Activated naive CD4-positive, alpha-beta T cell treated with anti-CD3 and anti-CD28 coated beads, Interleukin-2, amount 10 ng/mL, durations not matched to agents 7 days and 5 days (primary cell): ENCODE results near the gene BASP1.
"Not testable (repeated sequence)": the region's sequence is repeated elsewhere in the genome, so short reads cannot be mapped to it uniquely, and the experiment has no call there.

Experiments
- CTCF ChIA-PET: fragments of 350-600 bp; sonication (Branson Sonifier 250); formaldehyde crosslinking; loops from one replicate; lab custom pipeline; 2021; ENCODE audit warnings: antibody characterized with exemption; lab: Charles Lee
- DNase-seq: peaks from one replicate; pipeline ENCODE4 v3.0.0-alpha.2; 2020
- H3K27ac Mint-ChIP-seq: one replicate; pipeline ENCODE4 v1.8.0; 2021; ENCODE audit warnings: mild to moderate bottlenecking, moderate library complexity, mixed read lengths
- H3K27me3 Mint-ChIP-seq: one replicate; pipeline ENCODE4 v1.8.0; 2021; ENCODE audit warnings: mild to moderate bottlenecking, mixed read lengths
- H3K36me3 Mint-ChIP-seq: one replicate; pipeline ENCODE4 v1.8.0; 2021; ENCODE audit warnings: mixed read lengths
- H3K4me1 Mint-ChIP-seq: one replicate; pipeline ENCODE4 v1.8.0; 2021; ENCODE audit warnings: mixed read lengths
- H3K4me3 Mint-ChIP-seq: one replicate; pipeline ENCODE4 v1.8.0; 2021; ENCODE audit warnings: mild to moderate bottlenecking, moderate library complexity, mixed read lengths
- H3K9me3 Mint-ChIP-seq: one replicate; pipeline ENCODE4 v1.8.0; 2021; ENCODE audit warnings: mixed read lengths

Gene BASP1

DNA sequence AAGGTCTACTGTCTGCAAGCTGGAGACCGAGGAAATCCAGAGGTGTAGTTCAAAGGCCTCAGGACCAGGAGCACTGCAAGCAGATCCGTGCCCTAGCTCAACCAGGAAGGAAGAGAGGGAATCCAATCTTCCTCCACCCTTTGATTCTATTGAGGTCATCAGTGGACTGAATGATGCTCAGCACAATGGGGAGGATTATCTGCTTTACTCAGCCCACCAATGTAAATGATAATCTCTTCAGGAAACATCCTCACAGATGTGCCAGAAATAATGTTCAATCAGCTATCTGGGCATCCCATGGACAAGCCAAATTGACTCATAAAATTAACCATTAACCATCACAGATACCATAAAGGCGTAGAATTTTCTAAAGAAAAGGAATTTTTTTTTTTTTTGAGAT lies 92.0 kb downstream of the BASP1 start:
- Mint-ChIP-seq H3K9me3 (peaks cover 6% of the 10 kb centered on the region), H3K4me3 (no peak overlapping the region), H3K4me1 (no peaks in the 10 kb centered on the region), H3K27me3 (no peaks in the 10 kb centered on the region), H3K36me3 (no peaks in the 10 kb centered on the region), H3K27ac (no peak overlapping the region)
- CTCF ChIA-PET = no interaction called here
- no peak for DNase-seq

- CTCF ChIA-PET, H3K4me1 Mint-ChIP-seq, H3K9me3 Mint-ChIP-seq, H3K36me3 Mint-ChIP-seq, H3K27ac Mint-ChIP-seq, H3K27me3 Mint-ChIP-seq, DNase-seq, H3K4me3 Mint-ChIP-seq: not testable (repeated sequence)
Measured at GRCh38 chr5:17310502-17310901, 93.1 kb downstream of the BASP1 start.

DNA sequence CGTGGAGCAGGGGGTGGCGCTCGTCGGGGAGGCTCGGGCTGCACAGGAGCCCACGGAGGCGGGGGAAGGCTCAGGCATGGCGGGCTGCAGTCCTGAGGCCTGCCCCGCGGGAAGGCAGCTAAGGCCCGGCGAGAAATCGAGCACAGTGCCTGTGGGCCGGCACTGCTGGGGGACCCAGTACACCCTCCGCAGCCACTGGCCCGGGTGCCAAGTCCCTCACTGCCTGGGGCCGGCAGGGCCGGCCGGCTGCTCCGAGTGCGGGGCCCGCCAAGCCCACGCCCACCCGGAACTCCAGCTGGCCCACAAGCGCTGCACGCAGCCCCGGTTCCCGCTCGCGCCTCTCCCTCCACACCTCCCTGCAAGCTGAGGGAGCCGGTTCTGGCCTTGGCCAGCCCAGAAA lies 94.4 kb downstream of the BASP1 start:
- H3K4me3 Mint-ChIP-seq, H3K4me1 Mint-ChIP-seq, H3K9me3 Mint-ChIP-seq, H3K27ac Mint-ChIP-seq, CTCF ChIA-PET, H3K27me3 Mint-ChIP-seq, H3K36me3 Mint-ChIP-seq, DNase-seq: not testable (repeated sequence)

DNA sequence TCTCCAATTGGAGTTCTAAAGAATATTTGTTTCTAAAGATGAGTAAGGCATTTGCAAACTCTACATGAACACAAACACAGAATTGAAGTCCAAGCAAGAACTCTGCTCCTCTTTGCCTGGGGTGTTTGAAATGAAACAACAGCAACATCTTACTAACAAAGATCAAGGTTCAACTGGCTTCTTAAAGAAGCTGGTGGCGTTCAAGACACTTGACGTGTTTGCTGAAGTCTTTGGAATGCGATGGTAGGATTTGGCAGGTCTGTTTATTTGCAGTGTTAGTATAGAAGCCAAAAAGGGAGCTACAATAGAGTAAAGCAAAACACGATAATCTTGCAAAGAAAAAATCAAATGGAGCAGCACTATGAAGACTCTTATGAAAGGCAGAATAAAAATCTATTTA lies 94.9 kb downstream of the BASP1 start:
- CTCF ChIA-PET = no interaction called here
- no peaks in the 10 kb centered on the region for H3K27me3 Mint-ChIP-seq

GRCh38 chr5:17314907-17315471 lies 97.6 kb downstream of the BASP1 start:
- no peak for DNase-seq
- H3K9me3 Mint-ChIP-seq = peaks cover 12% of the 10 kb centered on the region
- no peaks in the 10 kb centered on the region for H3K4me1 Mint-ChIP-seq
- no peaks in the 10 kb centered on the region for H3K27me3 Mint-ChIP-seq
- CTCF ChIA-PET = no interaction called here
- H3K4me3 Mint-ChIP-seq = no peak overlapping the region
- H3K27ac Mint-ChIP-seq = no peak overlapping the region
- no peaks in the 10 kb centered on the region for H3K36me3 Mint-ChIP-seq

More for the DNA sequence above, 94.9 kb downstream of the BASP1 start:
- Mint-ChIP-seq H3K4me1 (no peaks in the 10 kb centered on the region), H3K27ac (no peak overlapping the region), H3K36me3 (no peaks in the 10 kb centered on the region), H3K9me3 (peaks cover 6% of the 10 kb centered on the region), H3K4me3 (no peak overlapping the region)
- no peak for DNase-seq

GRCh38 chr5:17315710-17316221 lies 98.3 kb downstream of the BASP1 start:
- DNase-seq = no peak
- Mint-ChIP-seq H3K27ac (no peak overlapping the region), H3K4me1 (no peaks in the 10 kb centered on the region), H3K4me3 (no peak overlapping the region), H3K36me3 (no peaks in the 10 kb centered on the region), H3K27me3 (no peaks in the 10 kb centered on the region), H3K9me3 (peaks cover 10% of the 10 kb centered on the region)
- CTCF ChIA-PET = no interaction called here

GRCh38 chr5:17316970-17317459 lies 99.6 kb downstream of the BASP1 start:
- no peak overlapping the region for H3K4me3 Mint-ChIP-seq
- no peaks in the 10 kb centered on the region for H3K36me3 Mint-ChIP-seq
- no peak for DNase-seq
- no peaks in the 10 kb centered on the region for H3K4me1 Mint-ChIP-seq
- CTCF ChIA-PET = no interaction called here
- peaks cover 10% of the 10 kb centered on the region for H3K9me3 Mint-ChIP-seq
- no peaks in the 10 kb centered on the region for H3K27me3 Mint-ChIP-seq
- no peak overlapping the region for H3K27ac Mint-ChIP-seq

DNA sequence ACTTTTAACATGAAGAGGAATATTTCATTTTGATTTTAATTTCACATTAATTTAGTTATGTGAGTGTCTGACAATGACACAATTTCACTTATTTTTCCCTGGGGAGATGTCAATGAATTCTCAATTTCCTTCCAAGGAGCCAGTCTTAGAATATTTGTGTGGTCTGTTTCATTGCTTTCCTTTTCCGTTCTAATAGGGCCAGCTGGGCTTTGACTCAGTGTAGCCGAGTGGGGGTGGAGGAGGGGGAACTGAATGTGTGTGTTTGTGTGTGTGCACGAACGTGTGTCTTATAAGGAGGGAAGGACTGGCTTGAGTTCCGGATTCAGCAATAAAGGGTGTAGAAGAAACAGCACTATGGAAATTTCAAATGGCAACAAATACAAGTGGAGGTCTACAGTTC lies 100.0 kb downstream of the BASP1 start:
- H3K27me3 Mint-ChIP-seq = no peaks in the 10 kb centered on the region
- no peak overlapping the region for H3K27ac Mint-ChIP-seq
- peaks cover 8% of the 10 kb centered on the region for H3K9me3 Mint-ChIP-seq
- DNase-seq = no peak
- no peaks in the 10 kb centered on the region for H3K4me1 Mint-ChIP-seq
- H3K36me3 Mint-ChIP-seq = no peaks in the 10 kb centered on the region
- CTCF ChIA-PET = no interaction called here
- no peak overlapping the region for H3K4me3 Mint-ChIP-seq

- H3K27ac Mint-ChIP-seq = not testable (repeated sequence)
Measured at GRCh38 chr5:17319095-17319494, 101.7 kb downstream of the BASP1 start.

GRCh38 chr5:17325770-17326599 lies 108.6 kb downstream of the BASP1 start:
- CTCF ChIA-PET = no interaction called here
- DNase-seq = no peak
- Mint-ChIP-seq H3K9me3 (peaks cover 5% of the 10 kb centered on the region), H3K27ac (no peak overlapping the region), H3K4me3 (no peak overlapping the region), H3K27me3 (no peaks in the 10 kb centered on the region), H3K4me1 (no peaks in the 10 kb centered on the region), H3K36me3 (no peaks in the 10 kb centered on the region)

More at GRCh38 chr5:17319095-17319494, 101.7 kb downstream of the BASP1 start:
- H3K9me3 Mint-ChIP-seq, DNase-seq, H3K27me3 Mint-ChIP-seq, H3K4me1 Mint-ChIP-seq, H3K4me3 Mint-ChIP-seq, CTCF ChIA-PET, H3K36me3 Mint-ChIP-seq: not testable (repeated sequence)
